ENCODE data around the gene CCDC201. TPM values are rescaled to one million over a fixed set of nuclear protein-coding genes. Genes with fewer than 3 reads are reported as not detected.

Gene CCDC201
- total RNA-seq, 4 donors from 2014 or later = not detected

DNA sequence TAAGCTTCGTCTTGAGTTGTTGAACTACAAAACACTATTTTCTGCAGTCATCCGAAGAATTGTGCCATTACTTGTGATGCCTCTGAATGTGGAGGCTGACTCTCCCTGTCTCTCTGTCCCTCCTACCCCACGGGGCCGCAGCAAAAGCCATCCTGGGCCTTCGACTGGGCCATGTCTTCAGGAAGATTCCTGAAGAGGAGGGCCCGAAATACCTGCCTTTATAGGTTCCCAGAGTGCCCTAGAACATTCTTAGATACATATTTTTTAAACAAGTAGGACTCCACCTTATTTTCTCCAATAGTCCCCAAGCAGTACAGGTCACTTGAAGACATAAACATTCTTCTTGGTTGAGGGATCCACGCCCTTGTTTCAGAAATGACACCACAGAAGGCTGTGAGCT, 40.1 kb upstream of the CCDC201 start:
- intact Hi-C loops (cut with DNase I; ENCODE audit: low total_unique reads) = no loop called here
- TF ChIP-seq POLR2A (IDR thresholded peaks at IDR 0.05) = no peak
- TF ChIP-seq, protein P1, sequence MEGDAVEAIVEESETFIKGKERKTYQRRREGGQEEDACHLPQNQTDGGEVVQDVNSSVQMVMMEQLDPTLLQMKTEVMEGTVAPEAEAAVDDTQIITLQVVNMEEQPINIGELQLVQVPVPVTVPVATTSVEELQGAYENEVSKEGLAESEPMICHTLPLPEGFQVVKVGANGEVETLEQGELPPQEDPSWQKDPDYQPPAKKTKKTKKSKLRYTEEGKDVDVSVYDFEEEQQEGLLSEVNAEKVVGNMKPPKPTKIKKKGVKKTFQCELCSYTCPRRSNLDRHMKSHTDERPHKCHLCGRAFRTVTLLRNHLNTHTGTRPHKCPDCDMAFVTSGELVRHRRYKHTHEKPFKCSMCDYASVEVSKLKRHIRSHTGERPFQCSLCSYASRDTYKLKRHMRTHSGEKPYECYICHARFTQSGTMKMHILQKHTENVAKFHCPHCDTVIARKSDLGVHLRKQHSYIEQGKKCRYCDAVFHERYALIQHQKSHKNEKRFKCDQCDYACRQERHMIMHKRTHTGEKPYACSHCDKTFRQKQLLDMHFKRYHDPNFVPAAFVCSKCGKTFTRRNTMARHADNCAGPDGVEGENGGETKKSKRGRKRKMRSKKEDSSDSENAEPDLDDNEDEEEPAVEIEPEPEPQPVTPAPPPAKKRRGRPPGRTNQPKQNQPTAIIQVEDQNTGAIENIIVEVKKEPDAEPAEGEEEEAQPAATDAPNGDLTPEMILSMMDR (IDR thresholded peaks at IDR 0.05) = no peak
- H3K4me3 ChIP-seq (ENCODE audit: low read depth, poor library complexity, severe bottlenecking) = no peak overlapping the region
- 91% methylated on average over 7 of the region's 7 CpGs for WGBS, 2 donors
- DNase-seq (ENCODE audit: low spot score in 2 of 2) = no peak

DNA sequence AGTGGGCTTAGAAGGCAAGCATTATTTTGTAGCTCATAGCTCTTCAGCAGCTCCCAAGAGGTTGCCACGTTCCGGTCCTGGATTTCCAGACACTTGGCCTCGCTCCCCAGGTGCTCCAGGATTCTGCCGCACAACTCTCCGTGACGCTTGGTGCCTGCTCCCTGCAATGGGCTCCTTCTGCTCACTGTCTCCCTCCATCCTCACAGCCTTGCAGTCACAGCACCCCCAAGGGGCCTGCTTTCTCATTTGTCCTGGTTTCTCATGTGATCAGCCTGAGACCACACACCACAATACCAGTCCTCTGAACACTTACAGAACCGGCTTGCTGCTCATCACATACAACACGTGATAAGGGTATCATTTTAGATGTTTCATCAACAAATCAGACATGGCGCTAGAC, 38.4 kb upstream of the CCDC201 start:
- no peak for DNase-seq (ENCODE audit: low spot score in 2 of 2)
- H3K4me3 ChIP-seq (ENCODE audit: low read depth, poor library complexity, severe bottlenecking) = no peak overlapping the region
- no peak for TF ChIP-seq POLR2A (IDR thresholded peaks at IDR 0.05)
- TF ChIP-seq, protein P1 (IDR thresholded peaks at IDR 0.05) = no peak
- intact Hi-C loops (cut with DNase I; ENCODE audit: low total_unique reads) = no loop called here
- WGBS, 2 donors = 91 to 92% methylated on average over 9 of the region's 9 CpGs

DNA sequence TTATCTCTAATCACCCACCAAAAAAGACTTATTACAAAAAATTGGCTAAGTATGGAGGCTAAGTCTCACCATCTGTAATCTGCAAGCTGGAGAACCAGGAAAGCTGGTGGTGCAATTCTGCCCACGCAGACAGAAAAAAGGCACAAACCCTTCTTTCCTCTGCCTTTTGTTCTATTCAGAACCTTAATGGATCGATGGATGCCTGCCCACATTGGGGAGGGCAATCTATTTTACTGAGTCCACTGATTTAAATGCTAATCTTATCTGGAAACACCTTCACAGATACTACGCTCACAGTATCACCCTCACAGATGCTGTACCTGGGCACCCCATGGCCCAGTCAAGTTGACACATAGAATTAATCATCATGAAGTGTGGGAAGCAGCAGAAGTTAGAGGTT, 38.0 kb upstream of the CCDC201 start:
- TF ChIP-seq, protein P1 (IDR thresholded peaks at IDR 0.05) = no peak
- no peak overlapping the region for H3K4me3 ChIP-seq (ENCODE audit: low read depth, poor library complexity, severe bottlenecking)
- intact Hi-C loops (cut with DNase I; ENCODE audit: low total_unique reads) = no loop called here
- no peak for DNase-seq (ENCODE audit: low spot score in 2 of 2)
- WGBS, 2 donors = 93 to 94% methylated on average over 3 of the region's 3 CpGs

DNA sequence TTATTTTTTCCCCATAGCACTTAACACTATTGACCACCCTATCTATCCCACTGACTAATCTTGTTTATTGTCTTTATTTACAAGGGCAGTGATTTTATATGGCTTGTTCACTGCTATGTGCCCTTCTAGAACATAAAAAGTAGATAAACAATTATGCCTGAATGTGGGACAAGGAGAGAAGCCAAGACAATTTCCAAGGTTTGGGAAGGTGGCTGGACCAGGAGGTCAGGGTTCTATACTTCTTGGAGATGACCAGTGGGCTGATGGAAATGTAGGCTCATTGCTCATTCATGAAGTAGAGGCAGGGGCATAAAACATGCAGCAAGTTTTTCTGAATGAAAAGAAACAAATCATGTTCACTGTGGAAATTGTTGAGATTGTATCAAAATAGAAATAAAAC, 36.7 kb upstream of the CCDC201 start:
- TF ChIP-seq, protein P1 (IDR thresholded peaks at IDR 0.05) = no peak
- no peak for TF ChIP-seq POLR2A (IDR thresholded peaks at IDR 0.05)
- intact Hi-C loops (cut with DNase I; ENCODE audit: low total_unique reads) = no loop called here
- H3K4me3 ChIP-seq (ENCODE audit: low read depth, poor library complexity, severe bottlenecking) = no peak overlapping the region
- no peak for DNase-seq (ENCODE audit: low spot score in 2 of 2)

DNA sequence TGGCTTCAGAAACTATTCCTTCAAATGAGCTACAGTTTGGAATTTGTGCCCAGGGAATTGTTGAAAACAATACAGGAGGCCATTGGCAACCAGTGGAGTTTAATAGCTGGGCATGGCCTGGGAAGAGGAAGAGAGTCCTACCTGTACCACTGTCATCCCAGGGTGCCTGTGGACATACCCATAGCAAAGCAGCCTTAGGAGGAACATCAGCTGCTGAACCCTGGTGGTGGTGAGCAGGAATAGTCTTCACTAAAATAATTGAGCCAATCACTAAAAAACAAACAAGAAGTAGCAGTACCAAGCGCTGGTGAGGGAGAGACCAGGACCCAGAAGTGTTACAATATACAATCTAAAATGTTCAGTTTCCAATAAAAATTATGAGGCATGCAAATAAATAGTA, 29.9 kb upstream of the CCDC201 start:
- intact Hi-C loops (cut with DNase I; ENCODE audit: low total_unique reads) = no loop called here
- no peak for DNase-seq (ENCODE audit: low spot score in 2 of 2)
- no peak for TF ChIP-seq POLR2A (IDR thresholded peaks at IDR 0.05)
- TF ChIP-seq, protein P1 (IDR thresholded peaks at IDR 0.05) = no peak
- no peak overlapping the region for H3K4me3 ChIP-seq (ENCODE audit: low read depth, poor library complexity, severe bottlenecking)
- 78 to 93% methylated on average over 1 of the region's 1 CpG for WGBS, 2 donors

DNA sequence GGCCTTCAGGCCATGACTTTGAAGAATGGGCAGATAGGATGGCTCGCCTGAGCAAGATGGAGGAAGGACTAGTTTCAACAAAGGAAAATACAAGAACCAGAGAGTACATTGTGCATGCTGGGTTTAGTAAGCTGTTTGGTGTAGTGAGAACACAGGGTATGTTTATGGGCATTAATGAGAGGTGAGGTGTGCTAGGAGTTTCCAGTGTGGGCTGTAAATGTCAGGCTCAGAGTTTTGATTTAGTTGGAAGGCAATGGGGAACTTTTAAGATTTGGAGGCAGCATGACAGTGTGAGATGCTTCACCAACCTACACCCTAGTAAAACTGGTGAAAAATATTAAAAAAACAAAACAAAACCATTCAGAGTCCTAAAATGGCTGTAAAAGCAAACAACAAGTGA, 28.7 kb upstream of the CCDC201 start:
- 79 to 90% methylated on average over 1 of the region's 1 CpG for WGBS, 2 donors
- no peak for DNase-seq (ENCODE audit: low spot score in 2 of 2)
- intact Hi-C loops (cut with DNase I; ENCODE audit: low total_unique reads) = no loop called here
- TF ChIP-seq POLR2A (IDR thresholded peaks at IDR 0.05) = no peak
- TF ChIP-seq, protein P1 (IDR thresholded peaks at IDR 0.05) = no peak
- H3K4me3 ChIP-seq (ENCODE audit: low read depth, poor library complexity, severe bottlenecking) = no peak overlapping the region

Data from lower leg skin (tissue), 4 donors.